ENCODE measurements around the gene CCND1. TPM values are rescaled to one million over a fixed set of nuclear protein-coding genes. Genes with fewer than 3 reads are reported as not detected.

Gene CCND1
- total RNA-seq, 3 donors from 2014 or later (not counting 1 experiment from before 2014, with no cell fraction given) = 1.4 to 2.3 (median 2.3) TPM

GRCh38 chr11:69658626-69659450 lies 17.9 kb downstream of the CCND1 start:
- Histone ChIP-seq H3K27ac (ENCODE audit: low read length) (no peak overlapping the region), H3K4me1 (ENCODE audit: control insufficient read depth, insufficient read depth, low read length) (no peaks in the 10 kb centered on the region), H3K27me3 (ENCODE audit: control insufficient read depth, insufficient read depth, low read length) (no peaks in the 10 kb centered on the region), H3K4me3 (ENCODE audit: low read length) (no peak overlapping the region), H3K36me3 (ENCODE audit: control insufficient read depth, insufficient read depth, low read length) (peaks cover 2% of the 10 kb centered on the region), H3K9me3 (ENCODE audit: control insufficient read depth, insufficient read depth, low read length) (no peaks in the 10 kb centered on the region)
- H3K27ac Mint-ChIP-seq = no peak overlapping the region
- no peak for ATAC-seq
- no peak overlapping the region for H3K4me3 Mint-ChIP-seq
- H3K27me3 Mint-ChIP-seq (ENCODE audit: low read depth in 2 of 2) = no peaks in the 10 kb centered on the region
- no peak for DNase-seq
- WGBS (ENCODE audit: insufficient coverage) = 94% methylated on average over 18 of the region's 18 CpGs
- no peaks in the 10 kb centered on the region for H3K36me3 Mint-ChIP-seq
- intact Hi-C loops (cut with micrococcal nuclease) = no loop called here
- no peaks in the 10 kb centered on the region for H3K9me3 Mint-ChIP-seq
- no peaks in the 10 kb centered on the region for H3K4me1 Mint-ChIP-seq
- TF ChIP-seq, protein P1, sequence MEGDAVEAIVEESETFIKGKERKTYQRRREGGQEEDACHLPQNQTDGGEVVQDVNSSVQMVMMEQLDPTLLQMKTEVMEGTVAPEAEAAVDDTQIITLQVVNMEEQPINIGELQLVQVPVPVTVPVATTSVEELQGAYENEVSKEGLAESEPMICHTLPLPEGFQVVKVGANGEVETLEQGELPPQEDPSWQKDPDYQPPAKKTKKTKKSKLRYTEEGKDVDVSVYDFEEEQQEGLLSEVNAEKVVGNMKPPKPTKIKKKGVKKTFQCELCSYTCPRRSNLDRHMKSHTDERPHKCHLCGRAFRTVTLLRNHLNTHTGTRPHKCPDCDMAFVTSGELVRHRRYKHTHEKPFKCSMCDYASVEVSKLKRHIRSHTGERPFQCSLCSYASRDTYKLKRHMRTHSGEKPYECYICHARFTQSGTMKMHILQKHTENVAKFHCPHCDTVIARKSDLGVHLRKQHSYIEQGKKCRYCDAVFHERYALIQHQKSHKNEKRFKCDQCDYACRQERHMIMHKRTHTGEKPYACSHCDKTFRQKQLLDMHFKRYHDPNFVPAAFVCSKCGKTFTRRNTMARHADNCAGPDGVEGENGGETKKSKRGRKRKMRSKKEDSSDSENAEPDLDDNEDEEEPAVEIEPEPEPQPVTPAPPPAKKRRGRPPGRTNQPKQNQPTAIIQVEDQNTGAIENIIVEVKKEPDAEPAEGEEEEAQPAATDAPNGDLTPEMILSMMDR (IDR thresholded peaks at IDR 0.05) = no peak

DNA sequence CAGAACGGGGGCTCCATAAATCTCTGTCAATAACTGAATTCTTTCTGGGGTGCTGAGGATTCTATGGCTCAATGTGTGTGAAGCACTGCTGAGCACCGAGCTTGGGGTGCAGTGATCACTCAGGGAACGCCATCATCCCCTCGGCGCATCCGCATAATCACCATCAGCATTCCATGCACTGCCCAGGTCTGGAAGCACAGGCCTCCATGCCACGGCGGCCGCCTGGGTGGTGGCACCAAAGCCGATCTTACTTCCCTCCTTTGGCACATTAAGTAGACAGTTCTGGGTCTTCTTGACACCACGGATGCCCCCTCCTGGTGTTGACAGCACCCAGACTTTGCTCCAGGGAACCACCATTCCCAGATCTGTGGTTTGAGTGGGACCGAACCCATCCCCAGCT lies 18.6 kb downstream of the CCND1 start:
- intact Hi-C loops (cut with micrococcal nuclease) = no loop called here
- Histone ChIP-seq H3K4me3 (ENCODE audit: low read length) (no peak overlapping the region), H3K9me3 (ENCODE audit: control insufficient read depth, insufficient read depth, low read length) (no peaks in the 10 kb centered on the region), H3K36me3 (ENCODE audit: control insufficient read depth, insufficient read depth, low read length) (peaks cover 7% of the 10 kb centered on the region), H3K27ac (ENCODE audit: low read length) (no peak overlapping the region), H3K4me1 (ENCODE audit: control insufficient read depth, insufficient read depth, low read length) (no peaks in the 10 kb centered on the region), H3K27me3 (ENCODE audit: control insufficient read depth, insufficient read depth, low read length) (no peaks in the 10 kb centered on the region)
- H3K27ac Mint-ChIP-seq = no peak overlapping the region
- H3K9me3 Mint-ChIP-seq = no peaks in the 10 kb centered on the region
- DNase-seq (no peak), ATAC-seq (no peak)
- TF ChIP-seq, protein P1 (IDR thresholded peaks at IDR 0.05) = no peak
- no peaks in the 10 kb centered on the region for H3K36me3 Mint-ChIP-seq
- no peaks in the 10 kb centered on the region for H3K4me1 Mint-ChIP-seq
- H3K4me3 Mint-ChIP-seq = no peak overlapping the region
- no peaks in the 10 kb centered on the region for H3K27me3 Mint-ChIP-seq (ENCODE audit: low read depth in 2 of 2)
- WGBS (ENCODE audit: insufficient coverage) = 95% methylated on average over 12 of the region's 12 CpGs

DNA sequence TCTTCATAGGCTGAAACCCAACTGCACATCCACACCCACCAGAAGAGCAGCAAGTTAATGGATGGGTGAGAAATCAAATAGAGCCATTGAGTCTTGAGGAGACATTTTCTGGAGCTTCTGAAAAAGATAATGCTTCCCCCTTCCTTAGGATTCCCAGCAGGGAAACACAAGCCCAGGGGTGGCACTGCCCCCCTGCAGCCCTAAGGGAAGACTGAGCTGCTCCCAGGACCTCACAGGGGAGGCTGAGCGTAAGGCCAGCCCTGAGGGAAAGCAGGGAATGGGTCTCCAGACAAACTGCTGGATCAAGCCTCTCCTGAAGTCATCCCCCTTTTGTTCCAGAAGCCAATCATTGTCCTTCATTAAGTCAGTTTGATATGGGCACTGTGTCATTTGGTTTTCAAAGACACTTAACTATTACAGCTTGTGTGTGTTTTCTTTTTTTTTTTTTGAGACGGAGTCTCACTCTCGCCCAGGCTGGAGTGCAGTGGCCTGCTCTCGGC lies 19.1 kb downstream of the CCND1 start:
- no peaks in the 10 kb centered on the region for H3K27me3 Mint-ChIP-seq (ENCODE audit: low read depth in 2 of 2)
- H3K4me1 ChIP-seq (ENCODE audit: control insufficient read depth, insufficient read depth, low read length) = no peaks in the 10 kb centered on the region
- H3K27ac Mint-ChIP-seq = no peak overlapping the region
- no peak overlapping the region for H3K4me3 ChIP-seq (ENCODE audit: low read length)
- ATAC-seq = no peak
- TF ChIP-seq, protein P1 (IDR thresholded peaks at IDR 0.05) = no peak
- H3K9me3 Mint-ChIP-seq = no peaks in the 10 kb centered on the region
- intact Hi-C loops (cut with micrococcal nuclease) = no loop called here
- no peak overlapping the region for H3K27ac ChIP-seq (ENCODE audit: low read length)
- no peak overlapping the region for H3K4me3 Mint-ChIP-seq
- H3K36me3 Mint-ChIP-seq = no peaks in the 10 kb centered on the region
- no peak for DNase-seq
- H3K36me3 ChIP-seq (ENCODE audit: control insufficient read depth, insufficient read depth, low read length) = peaks cover 10% of the 10 kb centered on the region
- no peaks in the 10 kb centered on the region for H3K4me1 Mint-ChIP-seq
- H3K27me3 ChIP-seq (ENCODE audit: control insufficient read depth, insufficient read depth, low read length) = no peaks in the 10 kb centered on the region
- WGBS (ENCODE audit: insufficient coverage) = 89% methylated on average over 4 of the region's 4 CpGs
- H3K9me3 ChIP-seq (ENCODE audit: control insufficient read depth, insufficient read depth, low read length) = no peaks in the 10 kb centered on the region

DNA sequence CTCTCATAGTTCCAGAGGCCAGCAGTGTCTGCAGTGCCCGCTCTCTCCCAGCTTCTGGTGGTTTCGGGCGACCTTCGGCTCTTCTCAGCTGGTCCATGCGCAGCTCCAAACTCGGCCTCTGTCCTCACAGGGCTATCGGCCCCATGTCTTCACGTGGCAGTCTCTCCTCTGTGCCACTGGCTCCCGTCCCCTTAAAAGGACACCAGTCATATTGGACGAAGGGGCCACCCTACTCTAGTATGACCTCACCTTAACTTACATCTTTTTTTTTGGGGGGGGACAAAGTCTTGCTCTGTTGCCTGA lies 20.4 kb downstream of the CCND1 start:
- Mint-ChIP-seq H3K27me3 (ENCODE audit: low read depth in 2 of 2) (no peaks in the 10 kb centered on the region), H3K27ac (no peak overlapping the region), H3K36me3 (no peaks in the 10 kb centered on the region), H3K4me3 (no peak overlapping the region), H3K4me1 (no peaks in the 10 kb centered on the region), H3K9me3 (no peaks in the 10 kb centered on the region)
- H3K4me3 ChIP-seq (ENCODE audit: low read length) = no peak overlapping the region
- DNase-seq = no peak
- no peaks in the 10 kb centered on the region for H3K27me3 ChIP-seq (ENCODE audit: control insufficient read depth, insufficient read depth, low read length)
- peaks cover 11% of the 10 kb centered on the region for H3K36me3 ChIP-seq (ENCODE audit: control insufficient read depth, insufficient read depth, low read length)
- no peaks in the 10 kb centered on the region for H3K4me1 ChIP-seq (ENCODE audit: control insufficient read depth, insufficient read depth, low read length)
- no peak overlapping the region for H3K27ac ChIP-seq (ENCODE audit: low read length)
- WGBS (ENCODE audit: insufficient coverage) = 97% methylated on average over 10 of the region's 10 CpGs
- H3K9me3 ChIP-seq (ENCODE audit: control insufficient read depth, insufficient read depth, low read length) = no peaks in the 10 kb centered on the region
- intact Hi-C loops (cut with micrococcal nuclease) = no loop called here
- TF ChIP-seq, protein P1 (IDR thresholded peaks at IDR 0.05) = no peak
- ATAC-seq = no peak
